Vagina (tissue), 2 donors: ENCODE results near the gene CYP26C1. TPM values are rescaled to one million over a fixed set of nuclear protein-coding genes. Genes with fewer than 3 reads are reported as not detected.

ENCODE experiments used
- DNase-seq, 2 donors: peaks; one replicate each; pipeline ENCODE4 v3.0.0-alpha.2; 2017; ENCODE audit errors: extremely low spot score in 2 of 2
- H3K27ac ChIP-seq: fragments of 200-600 bp; sonication (generic); one replicate; pipeline ENCODE4 v1.5.1; 2019
- H3K27me3 ChIP-seq: fragments of 200-600 bp; sonication (generic); one replicate; pipeline ENCODE4 v1.5.1; 2019
- H3K36me3 ChIP-seq, 2 donors: fragments of 200-600 bp; sonication (generic); one replicate each; pipeline ENCODE4 v1.5.1; 2017 to 2019
- H3K4me1 ChIP-seq: fragments of 200-600 bp; sonication (generic); one replicate; pipeline ENCODE4 v1.5.1; 2019
- H3K4me3 ChIP-seq, 2 donors: fragments of 200-600 bp; sonication (generic); 1 replicate in 1 of 2; 2 replicates in 1 of 2; pipeline ENCODE4 v1.5.1; 2016 to 2019
- H3K9me3 ChIP-seq: fragments of 200-600 bp; sonication (generic); one replicate; pipeline ENCODE4 v1.5.1; 2019
- POLR2A ChIP-seq, 2 donors: fragments of 450-650 bp; IDR thresholded peaks; one replicate each; pipeline ENCODE4 v1.6.1; 2017; ENCODE audit warnings: antibody characterized with exemption in 2 of 2, mild to moderate bottlenecking in 2 of 2, moderate library complexity in 2 of 2
- POLR2AphosphoS5 ChIP-seq, 2 donors: sonication (generic); formaldehyde crosslinking; IDR thresholded peaks; one replicate each; pipeline ENCODE4 v1.9.0; 2017; ENCODE audit warnings: antibody characterized with exemption in 2 of 2, mild to moderate bottlenecking in 2 of 2, low read depth in 1 of 2; ENCODE audit not compliant: insufficient read depth in 1 of 2
- intact Hi-C: fragments of 100-400 bp; cut with DNase I; formaldehyde crosslinking; loops from one replicate; pipeline ENCODE4 v1.15.1; 2023
- total RNA-seq: library from RNA; depleted of rRNA; stranded (reverse); fragments of >200 nt; gene quantifications from one replicate; pipeline ENCODE4 v1.2.3, GENCODE V29; 2016
- TF ChIP-seq, protein P1 (sequence below), 3 experiments: fragments of 450-650 bp in 2 of 3; fragments of 200-600 bp in 1 of 3; sonication (generic) in 1 of 3; IDR thresholded peaks; one replicate each; pipeline ENCODE4 v1.5.1; 2017 to 2019; ENCODE audit warnings: antibody characterized with exemption in 3 of 3, mild to moderate bottlenecking in 2 of 3, moderate library complexity in 2 of 3

CYP26C1 gene
- total RNA-seq, 1 donor from 2014 or later: not detected

- Histone ChIP-seq H3K9me3 (no peaks in the 10 kb centered on the region), H3K27me3 (no peaks in the 10 kb centered on the region), H3K4me1 (no peaks in the 10 kb centered on the region), H3K4me3 (no peak overlapping the region), H3K27ac (no peak overlapping the region), H3K36me3 (no peaks in the 10 kb centered on the region)
- intact Hi-C loops: no loop called here
- TF ChIP-seq, protein P1, sequence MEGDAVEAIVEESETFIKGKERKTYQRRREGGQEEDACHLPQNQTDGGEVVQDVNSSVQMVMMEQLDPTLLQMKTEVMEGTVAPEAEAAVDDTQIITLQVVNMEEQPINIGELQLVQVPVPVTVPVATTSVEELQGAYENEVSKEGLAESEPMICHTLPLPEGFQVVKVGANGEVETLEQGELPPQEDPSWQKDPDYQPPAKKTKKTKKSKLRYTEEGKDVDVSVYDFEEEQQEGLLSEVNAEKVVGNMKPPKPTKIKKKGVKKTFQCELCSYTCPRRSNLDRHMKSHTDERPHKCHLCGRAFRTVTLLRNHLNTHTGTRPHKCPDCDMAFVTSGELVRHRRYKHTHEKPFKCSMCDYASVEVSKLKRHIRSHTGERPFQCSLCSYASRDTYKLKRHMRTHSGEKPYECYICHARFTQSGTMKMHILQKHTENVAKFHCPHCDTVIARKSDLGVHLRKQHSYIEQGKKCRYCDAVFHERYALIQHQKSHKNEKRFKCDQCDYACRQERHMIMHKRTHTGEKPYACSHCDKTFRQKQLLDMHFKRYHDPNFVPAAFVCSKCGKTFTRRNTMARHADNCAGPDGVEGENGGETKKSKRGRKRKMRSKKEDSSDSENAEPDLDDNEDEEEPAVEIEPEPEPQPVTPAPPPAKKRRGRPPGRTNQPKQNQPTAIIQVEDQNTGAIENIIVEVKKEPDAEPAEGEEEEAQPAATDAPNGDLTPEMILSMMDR (IDR thresholded peaks at IDR 0.05): no peak
- TF ChIP-seq POLR2AphosphoS5 (IDR thresholded peaks at IDR 0.05; ENCODE audit: insufficient read depth in 1 of 2, low read depth in 1 of 2): no peak
- no peak for TF ChIP-seq POLR2A (IDR thresholded peaks at IDR 0.05)
- DNase-seq: peak in 1 of 2 donors; percentile 62
Measured at GRCh38 chr10:93083743-93084539, 23.3 kb downstream of the CYP26C1 start.

DNA sequence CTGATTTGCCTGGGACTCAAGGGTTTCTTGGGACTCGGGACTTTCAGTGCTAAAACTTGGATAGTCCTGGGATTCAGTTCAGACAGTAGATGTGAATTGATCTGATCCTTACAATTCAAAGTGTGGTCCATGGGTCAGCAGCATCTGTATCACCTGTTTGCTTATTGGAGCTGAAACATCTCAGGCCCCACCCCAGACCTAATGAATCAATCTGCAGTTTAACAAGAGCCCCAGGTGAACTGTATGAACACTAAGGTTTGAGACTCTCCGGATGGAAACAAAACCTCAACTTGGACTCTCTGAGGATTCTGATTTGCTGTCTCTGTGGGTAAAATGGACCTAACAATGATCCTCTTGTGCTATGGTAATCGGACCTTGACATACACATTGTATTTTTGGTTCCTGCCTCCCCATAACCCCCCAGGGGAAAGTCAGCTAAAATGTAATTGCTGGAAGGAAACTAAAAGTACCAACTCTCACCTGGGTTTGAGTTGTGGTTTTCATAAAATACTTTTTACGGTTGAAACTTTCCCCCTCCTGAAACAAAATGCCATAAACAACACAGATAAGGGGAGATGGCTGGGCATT, 24.8 kb downstream of the CYP26C1 start:
- no peaks in the 10 kb centered on the region for H3K36me3 ChIP-seq
- intact Hi-C loops: no loop called here
- DNase-seq: no peak
- TF ChIP-seq, protein P1 (IDR thresholded peaks at IDR 0.05): no peak
- H3K9me3 ChIP-seq: no peaks in the 10 kb centered on the region
- no peaks in the 10 kb centered on the region for H3K4me1 ChIP-seq
- H3K27me3 ChIP-seq: no peaks in the 10 kb centered on the region
- H3K4me3 ChIP-seq: no peak overlapping the region
- no peak overlapping the region for H3K27ac ChIP-seq

DNA sequence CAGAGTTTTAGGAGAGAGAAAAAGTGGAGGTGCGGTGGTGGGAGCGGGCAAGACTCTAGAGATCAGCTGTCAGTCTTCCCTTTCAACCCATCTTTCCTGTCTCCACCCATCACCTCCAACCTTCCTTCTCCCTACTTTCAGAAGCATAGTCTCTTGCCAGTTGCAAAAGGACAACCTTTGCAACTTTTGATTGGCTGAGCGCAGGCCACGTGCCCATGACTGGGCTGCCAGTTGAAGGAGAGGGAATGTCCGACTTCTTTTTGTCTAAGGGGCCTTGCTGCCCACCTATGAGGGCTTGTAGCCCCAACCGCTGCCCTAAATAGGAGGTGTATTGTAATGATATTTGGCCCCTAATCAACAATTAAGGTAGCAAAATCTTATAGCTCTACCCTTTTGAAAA, 25.7 kb downstream of the CYP26C1 start:
- no peak for TF ChIP-seq POLR2AphosphoS5 (IDR thresholded peaks at IDR 0.05; ENCODE audit: insufficient read depth in 1 of 2, low read depth in 1 of 2)
- TF ChIP-seq POLR2A (IDR thresholded peaks at IDR 0.05): no peak
- TF ChIP-seq, protein P1 (IDR thresholded peaks at IDR 0.05): no peak
- Histone ChIP-seq H3K27ac (no peak overlapping the region), H3K36me3 (no peaks in the 10 kb centered on the region), H3K4me3 (no peak overlapping the region), H3K27me3 (no peaks in the 10 kb centered on the region), H3K9me3 (no peaks in the 10 kb centered on the region), H3K4me1 (no peaks in the 10 kb centered on the region)
- no peak for DNase-seq
- intact Hi-C loops: no loop called here

GRCh38 chr10:93087846-93088245, 27.2 kb downstream of the CYP26C1 start:
- intact Hi-C loops: no loop called here
- H3K27ac ChIP-seq: no peak overlapping the region
- H3K4me3 ChIP-seq: no peak overlapping the region
- DNase-seq: no peak
- no peaks in the 10 kb centered on the region for H3K9me3 ChIP-seq
- H3K27me3 ChIP-seq: no peaks in the 10 kb centered on the region
- TF ChIP-seq, protein P1 (IDR thresholded peaks at IDR 0.05): no peak
- TF ChIP-seq POLR2A (IDR thresholded peaks at IDR 0.05) (no peak), POLR2AphosphoS5 (IDR thresholded peaks at IDR 0.05; ENCODE audit: insufficient read depth in 1 of 2, low read depth in 1 of 2) (no peak)
- H3K4me1 ChIP-seq: no peaks in the 10 kb centered on the region
- H3K36me3 ChIP-seq: no peaks in the 10 kb centered on the region

DNA sequence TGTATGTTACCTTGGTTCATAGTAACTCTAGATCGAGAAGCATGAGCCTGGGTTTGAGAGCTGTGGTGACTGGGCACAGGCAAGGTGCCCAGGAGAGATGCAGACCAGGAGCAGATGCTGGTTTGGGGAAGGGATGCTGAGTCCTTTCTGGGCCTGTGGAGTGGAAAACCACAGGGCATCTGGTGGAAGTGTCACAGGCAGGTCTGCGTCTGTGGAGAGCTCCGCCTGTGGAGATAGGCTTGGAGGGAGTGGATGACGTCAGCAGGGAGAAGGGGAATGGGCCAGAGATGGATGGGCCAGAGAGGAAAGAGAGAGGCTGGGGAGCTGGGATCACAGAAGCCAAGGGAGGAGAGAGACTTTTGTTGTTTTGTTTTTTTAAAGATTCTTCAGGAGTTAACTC, 27.9 kb downstream of the CYP26C1 start:
- Histone ChIP-seq H3K27me3 (no peaks in the 10 kb centered on the region), H3K9me3 (no peaks in the 10 kb centered on the region), H3K4me3 (no peak overlapping the region), H3K27ac (no peak overlapping the region), H3K36me3 (no peaks in the 10 kb centered on the region), H3K4me1 (no peaks in the 10 kb centered on the region)
- intact Hi-C loops: no loop called here
- no peak for TF ChIP-seq POLR2A (IDR thresholded peaks at IDR 0.05)
- no peak for TF ChIP-seq POLR2AphosphoS5 (IDR thresholded peaks at IDR 0.05; ENCODE audit: insufficient read depth in 1 of 2, low read depth in 1 of 2)
- TF ChIP-seq, protein P1 (IDR thresholded peaks at IDR 0.05): no peak
- DNase-seq: peak in 1 of 2 donors; percentile 52
